Right atrium auricular region (tissue), 2 donors: ENCODE data around the gene GRPEL2. TPM values are rescaled to one million over a fixed set of nuclear protein-coding genes. Genes with fewer than 3 reads are reported as not detected.

ENCODE experiments used
- DNase-seq: peaks from one replicate; pipeline ENCODE4 v3.0.0-alpha.2; 2019; ENCODE audit warnings: low spot score
- H3K27ac ChIP-seq, 2 donors: fragments of 200-600 bp; sonication (generic); 1 replicate in 1 of 2; 2 replicates in 1 of 2; pipeline ENCODE4 v1.5.1; 2016 to 2019
- H3K27me3 ChIP-seq, 2 donors: fragments of 200-600 bp; sonication (generic); one replicate each; pipeline versions ENCODE4 v1.5.1 to v1.6.0; 2017 to 2019
- H3K36me3 ChIP-seq: fragments of 200-600 bp; sonication (generic); one replicate; pipeline ENCODE4 v1.5.1; 2016
- H3K4me1 ChIP-seq, 2 donors: fragments of 200-600 bp; sonication (generic); one replicate each; pipeline versions ENCODE4 v1.5.1 to v1.6.0; 2017 to 2019
- H3K4me3 ChIP-seq, 2 donors: fragments of 200-600 bp; sonication (generic); 1 replicate in 1 of 2; 2 replicates in 1 of 2; pipeline ENCODE4 v1.5.1; 2017 to 2019; ENCODE audit warnings: mild to moderate bottlenecking in 1 of 2, moderate library complexity in 1 of 2
- H3K9me3 ChIP-seq, 2 donors: fragments of 200-600 bp; sonication (generic); one replicate each; pipeline ENCODE4 v1.5.1; 2019
- CTCF ChIP-seq, 2 donors: fragments of 200-600 bp; sonication (generic); IDR thresholded peaks; one replicate each; pipeline ENCODE4 v1.5.1; 2019; ENCODE audit warnings: antibody characterized with exemption in 2 of 2
- total RNA-seq, 2 donors: library from RNA; depleted of rRNA; stranded (reverse); fragments of >200 nt; gene quantifications; one replicate each; pipeline ENCODE4 v1.1.0, GENCODE V29; 2016

GRPEL2 gene
- total RNA-seq, 2 donors from 2014 or later, result 6.9 to 10.7 TPM

GRCh38 chr5:149370878-149371277 is 25.6 kb downstream of the GRPEL2 start:
- no peak for TF ChIP-seq CTCF (IDR thresholded peaks at IDR 0.05)
- no peaks in the 10 kb centered on the region for H3K9me3 ChIP-seq
- no peak for DNase-seq
- H3K4me3 ChIP-seq, result no peak overlapping the region
- no peaks in the 10 kb centered on the region for H3K36me3 ChIP-seq
- peaks cover 0 to 24% of the 10 kb centered on the region in 2 donors for H3K4me1 ChIP-seq
- H3K27me3 ChIP-seq, result no peaks in the 10 kb centered on the region
- no peak overlapping the region for H3K27ac ChIP-seq

DNA sequence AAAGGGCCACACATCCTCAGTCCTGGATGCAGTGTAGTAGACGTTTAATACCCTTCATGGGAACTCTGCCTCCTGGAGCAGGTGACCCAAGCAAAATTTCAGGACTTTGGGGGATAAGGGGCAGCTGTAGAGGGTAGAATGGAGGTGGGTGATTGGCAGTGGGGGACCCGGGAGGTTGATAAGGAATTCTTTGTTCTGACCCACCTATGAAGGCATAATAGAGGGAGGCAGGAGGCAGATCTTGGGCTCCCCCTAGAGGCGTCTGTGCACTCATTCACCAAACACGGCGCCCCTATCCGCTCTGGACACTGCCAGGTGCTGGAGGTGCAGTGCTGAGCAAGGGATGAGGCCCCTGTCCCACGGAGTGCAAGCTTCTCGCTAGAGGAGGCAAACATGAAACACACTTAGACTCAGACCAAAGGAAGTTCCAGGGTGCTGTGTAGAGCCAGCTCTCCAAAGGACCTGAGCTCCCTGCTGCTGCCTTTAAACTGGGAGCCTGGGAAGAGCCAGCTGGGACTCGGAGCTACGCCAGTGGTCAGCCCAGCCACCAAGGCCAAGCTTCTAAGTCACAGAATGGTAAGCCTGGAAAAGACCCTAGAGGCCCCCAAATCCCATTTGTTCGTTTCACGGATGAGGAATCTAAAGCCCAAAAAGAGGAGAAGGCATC is 26.1 kb downstream of the GRPEL2 start:
- Histone ChIP-seq H3K27ac (no peak overlapping the region), H3K36me3 (no peaks in the 10 kb centered on the region), H3K9me3 (no peaks in the 10 kb centered on the region), H3K4me1 (peaks cover 0 to 24% of the 10 kb centered on the region in 2 donors), H3K4me3 (no peak overlapping the region), H3K27me3 (no peaks in the 10 kb centered on the region)
- no peak for DNase-seq
- TF ChIP-seq CTCF (IDR thresholded peaks at IDR 0.05), result peak; percentile 58 to 83

- TF ChIP-seq CTCF (IDR thresholded peaks at IDR 0.05), result no peak
- H3K9me3 ChIP-seq, result no peaks in the 10 kb centered on the region
- no peaks in the 10 kb centered on the region for H3K36me3 ChIP-seq
- no peak overlapping the region for H3K4me3 ChIP-seq
- H3K27me3 ChIP-seq, result no peaks in the 10 kb centered on the region
- H3K4me1 ChIP-seq, result peaks cover 0 to 22% of the 10 kb centered on the region in 2 donors
- DNase-seq, result no peak
- H3K27ac ChIP-seq, result peak overlapping the region in 1 of 2 donors; percentile 0
These were observed 26.9 kb downstream of the GRPEL2 start for GRCh38 chr5:149372076-149372795.

DNA sequence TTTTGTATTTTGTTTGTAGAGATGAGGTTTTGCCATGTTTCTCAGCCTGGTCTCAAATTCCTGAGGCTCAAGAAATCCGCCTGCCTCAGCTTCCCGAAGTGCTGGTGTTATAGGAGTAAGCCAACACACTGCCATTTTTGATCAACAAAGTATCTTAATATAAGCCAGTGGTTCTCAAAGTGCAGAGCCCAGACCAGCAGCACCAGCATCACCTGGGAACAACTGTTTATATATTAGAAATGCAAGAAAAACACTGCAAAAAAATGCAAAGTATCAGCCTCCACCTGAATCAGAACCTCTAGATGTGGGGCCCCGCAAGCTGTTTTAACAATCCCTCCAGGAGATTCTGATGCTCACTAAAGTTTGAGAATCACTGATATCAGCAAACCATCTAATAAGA is 27.6 kb downstream of the GRPEL2 start:
- no peak for TF ChIP-seq CTCF (IDR thresholded peaks at IDR 0.05)
- Histone ChIP-seq H3K36me3 (no peaks in the 10 kb centered on the region), H3K27me3 (no peaks in the 10 kb centered on the region), H3K27ac (no peak overlapping the region), H3K4me3 (no peak overlapping the region), H3K4me1 (peaks cover 0 to 16% of the 10 kb centered on the region in 2 donors), H3K9me3 (no peaks in the 10 kb centered on the region)
- no peak for DNase-seq

- Histone ChIP-seq H3K4me1 (peaks cover 0 to 18% of the 10 kb centered on the region in 2 donors), H3K4me3 (no peak overlapping the region), H3K36me3 (no peaks in the 10 kb centered on the region), H3K27me3 (no peaks in the 10 kb centered on the region), H3K27ac (no peak overlapping the region), H3K9me3 (no peaks in the 10 kb centered on the region)
- DNase-seq, result no peak
- TF ChIP-seq CTCF (IDR thresholded peaks at IDR 0.05), result no peak
These were observed 29.0 kb downstream of the GRPEL2 start for GRCh38 chr5:149374303-149374702.
